Naive B cell (primary cell): Measurements from ENCODE around the gene WBP1L. TPM values are rescaled to one million over a fixed set of nuclear protein-coding genes. Genes with fewer than 3 reads are reported as not detected.
"Not testable (repeated sequence)": the region's sequence is repeated elsewhere in the genome, so short reads cannot be mapped to it uniquely, and the experiment has no call there.

Experiments used
- ATAC-seq, 2 donors: fragments of 150-1000 bp; cut with Tn5 transposase; 2 replicates each; pipeline ENCODE4 v1.10.0; 2021; ENCODE audit warnings: low read depth in 2 of 2, mild to moderate bottlenecking in 2 of 2, moderate library complexity in 2 of 2
- DNase-seq: peaks from one replicate; pipeline ENCODE4 v3.0.0; 2022
- H3K27ac Mint-ChIP-seq, 6 donors: one replicate each; pipeline ENCODE4 v1.8.0; 2020 to 2022; ENCODE audit warnings: mild to moderate bottlenecking in 6 of 6, mixed read lengths in 6 of 6, moderate library complexity in 5 of 6, inconsistent platforms in 2 of 6
- H3K27me3 Mint-ChIP-seq, 3 donors: one replicate each; pipeline ENCODE4 v1.8.0; 2021 to 2022; ENCODE audit warnings: mixed read lengths in 3 of 3, mild to moderate bottlenecking in 1 of 3
- H3K36me3 Mint-ChIP-seq, 2 donors: one replicate each; pipeline ENCODE4 v1.8.0; 2020 to 2022; ENCODE audit warnings: mixed read lengths in 2 of 2, inconsistent platforms in 1 of 2, mild to moderate bottlenecking in 1 of 2
- H3K4me1 Mint-ChIP-seq, 3 donors: one replicate each; pipeline ENCODE4 v1.8.0; 2020 to 2022; ENCODE audit warnings: mixed read lengths in 3 of 3, inconsistent platforms in 1 of 3, mild to moderate bottlenecking in 1 of 3, moderate library complexity in 1 of 3
- H3K4me3 Mint-ChIP-seq, 8 donors: one replicate each; pipeline ENCODE4 v1.8.0; 2020 to 2022; ENCODE audit warnings: mild to moderate bottlenecking in 8 of 8, mixed read lengths in 8 of 8, moderate library complexity in 8 of 8, inconsistent platforms in 2 of 8
- H3K9me3 Mint-ChIP-seq, 7 donors: one replicate each; pipeline ENCODE4 v1.8.0; 2020 to 2022; ENCODE audit warnings: mixed read lengths in 7 of 7, mild to moderate bottlenecking in 5 of 7, inconsistent platforms in 2 of 7, moderate library complexity in 1 of 7
- polyA plus RNA-seq, 6 donors: library from polyadenylated mRNA; unstranded; fragments of 300-500 nt; fragmentation: Illumina TruSeq; gene quantifications; one replicate each; pipeline ENCODE4 v1.2.3, GENCODE V29; 2021; ENCODE audit warnings: low read depth in 6 of 6

The WBP1L gene
- polyA plus RNA-seq, 6 donors from 2014 or later = 26.0 to 34.2 (median 29.7) TPM

DNA sequence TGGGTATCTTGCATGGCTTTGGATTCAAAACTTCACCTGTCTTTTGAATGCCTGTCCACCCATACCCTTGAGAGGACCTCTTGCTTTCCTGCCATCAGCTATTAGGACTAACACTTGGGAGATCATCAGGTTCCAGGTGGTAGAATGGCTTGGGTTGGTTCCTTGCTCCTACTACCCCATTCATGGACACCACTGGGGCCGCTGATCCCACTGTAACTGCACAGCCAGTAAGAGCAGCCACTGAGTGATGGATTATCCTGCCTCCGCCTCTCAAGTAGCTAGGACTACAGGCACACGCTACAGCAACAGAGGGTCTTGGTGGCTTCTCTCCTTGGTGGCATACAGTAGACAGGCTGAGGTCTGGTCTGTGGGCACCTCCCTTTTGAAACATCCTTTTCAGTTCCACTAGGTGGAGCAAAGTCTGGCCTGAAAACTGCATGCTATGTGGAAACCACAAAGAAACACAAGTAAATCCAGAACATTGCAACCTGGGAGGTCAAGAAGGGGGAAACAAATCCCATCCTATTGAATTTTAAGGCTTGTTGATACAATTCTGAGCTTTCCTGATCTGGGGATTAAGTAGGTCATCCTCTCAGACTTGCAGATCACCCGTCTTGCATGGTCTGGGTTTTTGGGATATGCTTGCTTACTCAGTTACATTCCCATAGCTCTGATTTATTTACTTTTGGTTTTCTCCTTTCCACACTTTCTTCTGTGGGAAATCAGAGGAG lies 9.4 kb downstream of the WBP1L start:
- H3K27ac Mint-ChIP-seq = peak overlapping the region in 5 of 6 donors; percentile 33 to 79 (median 39)
- H3K4me3 Mint-ChIP-seq = peak overlapping the region in 1 of 8 donors; percentile 12
- ATAC-seq = peak; percentile 34 to 67

DNA sequence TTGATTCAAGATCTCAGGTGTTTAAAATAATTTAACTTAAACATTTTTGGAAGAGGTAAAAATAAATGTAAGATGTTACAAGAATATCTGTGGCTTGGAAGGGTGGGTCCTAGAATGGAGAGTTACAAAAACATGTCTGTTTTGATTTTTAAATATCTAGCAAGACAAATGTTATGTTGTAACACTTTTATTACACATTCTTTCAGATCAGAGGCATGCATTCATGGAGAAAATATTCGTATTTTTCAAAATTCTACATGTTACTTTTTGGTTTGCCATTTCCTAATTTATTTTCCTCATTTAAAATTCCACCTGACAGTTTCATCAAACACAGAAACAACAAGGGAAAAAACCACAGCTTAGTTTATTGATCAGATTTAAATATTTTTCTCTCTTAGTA lies 10.0 kb downstream of the WBP1L start:
- no peak for ATAC-seq
- DNase-seq = no peak
- Mint-ChIP-seq H3K9me3 (peaks cover 0 to 3% (median 0%) of the 10 kb centered on the region in 7 donors), H3K27ac (peak overlapping the region in 2 of 6 donors; percentile 33 to 36), H3K4me3 (no peak overlapping the region), H3K27me3 (no peaks in the 10 kb centered on the region), H3K36me3 (peaks cover 8 to 9% of the 10 kb centered on the region in 2 donors), H3K4me1 (peaks cover 31 to 66% (median 58%) of the 10 kb centered on the region in 3 donors)

More for the DNA sequence above, 9.4 kb downstream of the WBP1L start:
- Mint-ChIP-seq H3K9me3 (peaks cover 0 to 3% (median 0%) of the 10 kb centered on the region in 7 donors), H3K4me1 (peaks cover 31 to 66% (median 57%) of the 10 kb centered on the region in 3 donors), H3K36me3 (peaks cover 5 to 14% of the 10 kb centered on the region in 2 donors), H3K27me3 (no peaks in the 10 kb centered on the region)
- DNase-seq = no peak

DNA sequence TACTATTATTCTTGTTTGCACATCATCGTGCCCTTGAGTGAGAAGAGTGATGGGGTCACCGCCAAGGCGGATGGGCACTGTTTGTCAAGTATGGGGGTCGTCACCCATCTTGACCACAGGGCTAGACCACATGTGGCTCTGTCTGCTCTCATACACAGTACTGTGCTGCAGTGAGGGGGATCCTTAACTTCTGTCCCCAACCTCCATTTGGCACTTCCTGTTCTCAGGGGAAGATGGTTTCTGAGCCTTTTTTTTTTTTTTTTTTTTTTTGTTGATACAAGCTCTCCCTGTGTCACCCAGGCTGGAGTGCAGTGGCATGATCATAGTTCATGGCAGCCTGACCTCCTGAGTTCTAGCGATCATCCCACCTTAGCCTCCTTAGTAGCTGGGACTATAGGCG lies 13.6 kb downstream of the WBP1L start:
- DNase-seq (no peak), ATAC-seq (no peak)
- peaks cover 5 to 16% of the 10 kb centered on the region in 2 donors for H3K36me3 Mint-ChIP-seq
- H3K4me1 Mint-ChIP-seq = peaks cover 21 to 53% (median 50%) of the 10 kb centered on the region in 3 donors
- no peaks in the 10 kb centered on the region for H3K27me3 Mint-ChIP-seq
- peak overlapping the region in 2 of 6 donors; percentile 16 to 37 for H3K27ac Mint-ChIP-seq
- no peak overlapping the region for H3K4me3 Mint-ChIP-seq
- peaks cover 0 to 3% (median 0%) of the 10 kb centered on the region in 7 donors for H3K9me3 Mint-ChIP-seq

DNA sequence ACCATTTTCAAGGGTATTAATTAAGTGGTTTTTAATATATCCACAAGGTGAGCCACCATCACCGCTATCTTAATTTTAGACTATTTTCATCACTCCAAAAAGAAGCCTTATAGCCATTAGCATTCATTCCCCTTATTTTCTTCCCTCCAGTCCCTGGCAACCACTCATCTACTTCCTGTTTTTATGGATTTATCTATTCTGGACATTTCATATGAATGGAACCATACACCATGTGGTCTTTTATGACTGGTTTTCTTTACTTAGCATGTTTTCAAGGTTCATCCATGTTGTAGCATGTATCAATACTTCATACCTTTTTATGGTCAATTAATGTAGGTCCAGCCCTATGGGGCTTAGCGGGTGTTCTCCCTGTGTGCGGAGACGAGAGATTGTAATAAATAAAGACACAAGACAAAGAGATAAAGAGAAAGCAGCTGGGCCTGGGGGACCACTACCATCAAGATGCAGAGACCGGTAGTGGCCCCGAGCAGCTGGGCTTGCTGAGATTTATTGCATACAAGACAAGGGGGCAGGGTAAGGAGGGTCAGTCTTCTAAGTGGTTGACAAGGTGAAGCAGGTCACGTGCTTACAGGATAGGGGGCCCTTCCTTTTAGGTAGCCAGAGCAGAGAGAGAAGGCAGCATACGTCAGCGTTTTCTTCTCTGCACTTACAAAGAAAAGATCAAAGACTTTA lies 14.6 kb downstream of the WBP1L start:
- Mint-ChIP-seq H3K9me3 (peaks cover 0 to 3% (median 0%) of the 10 kb centered on the region in 7 donors), H3K4me3 (peak overlapping the region in 1 of 8 donors; percentile 48), H3K36me3 (peaks cover 5 to 16% of the 10 kb centered on the region in 2 donors), H3K27ac (peak overlapping the region in 3 of 6 donors; percentile 5 to 86 (median 80)), H3K4me1 (peaks cover 16 to 46% (median 44%) of the 10 kb centered on the region in 3 donors), H3K27me3 (no peaks in the 10 kb centered on the region)
- ATAC-seq = no peak
- no peak for DNase-seq

DNA sequence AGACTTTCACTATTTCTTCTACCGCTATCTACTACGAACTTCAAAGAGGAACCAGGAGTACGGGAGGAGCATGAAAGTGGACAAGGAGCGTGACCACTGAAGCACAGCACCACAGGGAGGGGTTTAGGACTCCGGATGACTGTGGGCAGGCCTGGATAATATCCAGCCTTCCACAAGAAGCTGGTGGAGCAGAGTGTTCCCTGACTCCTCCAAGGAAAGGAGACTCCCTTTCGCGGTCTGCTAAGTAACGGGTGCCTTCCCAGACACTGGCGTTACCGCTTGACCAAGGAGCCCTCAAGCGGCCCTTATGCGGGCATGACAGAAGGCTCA lies 15.2 kb downstream of the WBP1L start:
- Mint-ChIP-seq H3K27ac (peak overlapping the region in 2 of 6 donors; percentile 5 to 80), H3K4me1 (peaks cover 14 to 42% (median 40%) of the 10 kb centered on the region in 3 donors), H3K36me3 (peaks cover 5 to 16% of the 10 kb centered on the region in 2 donors)
- not testable (repeated sequence) for H3K27me3 Mint-ChIP-seq, DNase-seq, ATAC-seq, H3K4me3 Mint-ChIP-seq, H3K9me3 Mint-ChIP-seq

DNA sequence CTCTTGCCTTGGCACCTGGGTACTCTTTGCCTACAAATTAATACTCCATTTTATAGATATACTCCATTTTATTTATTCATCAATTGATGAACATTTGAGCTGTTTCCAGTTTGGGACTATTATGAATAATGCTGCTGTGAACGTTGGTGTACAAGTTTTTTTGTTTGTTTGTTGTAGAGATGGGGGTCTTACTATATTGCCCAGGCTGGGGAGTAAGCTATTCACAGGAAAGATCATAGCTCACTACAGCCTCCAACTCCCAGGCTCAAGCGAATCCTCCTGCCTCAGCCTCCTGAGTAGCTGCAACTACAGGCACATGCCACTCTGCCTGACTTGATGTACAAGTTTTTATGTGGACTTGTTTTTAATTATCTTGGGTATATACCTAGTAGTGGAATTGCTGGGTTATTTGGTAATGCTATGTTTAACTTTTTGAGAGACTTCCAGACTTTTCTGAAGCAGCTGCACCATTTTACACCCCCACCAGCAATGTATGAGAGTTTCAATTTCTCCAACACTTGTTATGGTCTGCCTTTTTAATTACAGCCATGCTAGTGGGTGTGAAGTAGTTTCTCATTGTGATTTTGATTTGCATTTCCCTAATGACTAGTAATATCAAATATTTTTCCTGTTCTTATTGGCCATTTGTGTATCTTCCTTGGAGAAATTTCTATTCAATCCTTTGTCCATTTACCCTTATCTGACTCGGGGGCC lies 15.9 kb downstream of the WBP1L start:
- peaks cover 5 to 16% of the 10 kb centered on the region in 2 donors for H3K36me3 Mint-ChIP-seq
- ATAC-seq = no peak

DNA sequence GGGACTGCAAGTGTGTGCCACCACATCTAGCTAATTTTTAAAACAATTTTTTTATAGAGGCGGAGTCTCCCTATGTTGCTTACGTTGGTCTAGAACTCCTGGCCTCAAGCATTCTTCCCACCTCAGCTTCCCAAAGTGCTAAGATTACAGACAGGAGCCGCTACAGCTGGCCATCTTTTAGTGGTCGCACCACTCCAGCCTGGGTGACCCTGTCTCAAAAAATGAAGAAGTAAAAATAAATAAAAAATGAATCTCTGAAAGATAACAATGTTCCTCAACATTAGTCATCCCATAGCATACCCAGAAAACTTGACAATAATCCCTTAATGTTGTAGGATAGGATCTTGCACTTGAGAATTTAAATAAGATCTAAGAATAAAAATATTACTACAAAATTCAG lies 18.2 kb downstream of the WBP1L start:
- ATAC-seq (no peak), DNase-seq (no peak)
- Mint-ChIP-seq H3K27ac (no peak overlapping the region), H3K4me3 (peak overlapping the region in 1 of 8 donors; percentile 8), H3K9me3 (peaks cover 0 to 3% (median 0%) of the 10 kb centered on the region in 7 donors), H3K4me1 (peaks cover 22 to 42% (median 39%) of the 10 kb centered on the region in 3 donors), H3K27me3 (no peaks in the 10 kb centered on the region), H3K36me3 (peaks cover 5 to 16% of the 10 kb centered on the region in 2 donors)

More for the DNA sequence above, 15.9 kb downstream of the WBP1L start:
- DNase-seq = no peak
- Mint-ChIP-seq H3K4me1 (peaks cover 14 to 43% (median 40%) of the 10 kb centered on the region in 3 donors), H3K9me3 (peaks cover 0 to 3% (median 0%) of the 10 kb centered on the region in 7 donors), H3K27ac (peak overlapping the region in 1 of 6 donors; percentile 23), H3K4me3 (no peak overlapping the region), H3K27me3 (no peaks in the 10 kb centered on the region)

DNA sequence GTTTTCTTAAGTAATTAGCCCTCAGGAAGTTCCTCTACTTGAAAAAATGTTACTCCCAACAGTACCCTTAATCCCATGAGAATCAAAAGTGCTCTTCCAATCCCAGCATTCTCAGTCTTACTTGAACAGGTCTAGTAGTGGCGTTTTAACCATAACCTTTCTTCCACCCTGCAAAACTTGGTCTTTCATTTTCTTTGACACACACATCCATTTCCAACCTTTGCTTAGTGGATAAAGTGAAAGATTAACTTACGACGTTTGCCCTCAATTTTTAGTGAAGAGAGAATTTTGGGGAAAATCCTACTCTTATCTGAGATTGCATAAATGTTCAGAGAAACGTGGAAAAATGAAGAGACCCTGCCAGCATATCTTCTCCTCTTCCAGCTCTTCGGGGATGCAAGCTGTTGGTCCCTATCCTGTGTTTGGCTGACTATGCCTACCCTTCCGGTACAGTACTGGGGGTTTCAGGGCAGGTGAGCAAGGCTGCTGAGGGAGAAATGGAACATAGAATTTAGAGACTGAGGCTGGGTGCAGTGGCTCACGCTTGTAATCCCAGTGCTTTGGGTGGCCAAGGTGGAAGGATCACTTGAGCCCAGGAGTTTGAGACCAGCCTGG lies 18.8 kb downstream of the WBP1L start:
- Mint-ChIP-seq H3K4me1 (peaks cover 25 to 42% (median 39%) of the 10 kb centered on the region in 3 donors), H3K27me3 (no peaks in the 10 kb centered on the region), H3K9me3 (peaks cover 0 to 3% (median 0%) of the 10 kb centered on the region in 7 donors), H3K27ac (peak overlapping the region in 2 of 6 donors; percentile 3 to 28), H3K4me3 (no peak overlapping the region), H3K36me3 (peaks cover 5 to 16% of the 10 kb centered on the region in 2 donors)
- DNase-seq (no peak), ATAC-seq (no peak)

DNA sequence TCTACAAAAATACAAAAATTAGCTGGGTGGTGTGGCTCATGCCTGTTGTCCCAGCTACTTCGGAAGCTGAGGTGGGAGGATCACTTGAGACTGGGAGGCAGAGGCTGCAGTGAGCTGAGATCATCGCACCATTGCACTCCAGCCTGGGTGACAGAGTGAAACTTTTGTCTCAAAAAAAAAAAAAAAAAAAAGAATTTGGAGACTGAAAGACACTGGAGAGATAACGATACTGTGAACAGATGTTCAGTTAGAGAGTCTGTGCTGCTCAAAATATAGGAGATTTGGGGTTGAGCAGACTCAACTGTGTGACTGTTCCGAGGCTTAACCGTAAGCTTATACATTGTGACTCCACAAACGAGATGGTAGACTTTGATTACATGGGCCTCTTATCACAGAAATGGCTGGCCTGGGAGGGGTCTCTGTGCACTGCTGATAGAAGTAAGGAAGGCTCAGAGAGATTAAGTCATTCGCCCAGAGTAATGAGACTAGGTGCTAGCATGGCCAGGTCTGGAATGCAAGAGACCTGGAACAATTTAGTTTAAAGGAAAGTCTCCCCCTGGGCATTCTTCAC lies 19.4 kb downstream of the WBP1L start:
- ATAC-seq (no peak), DNase-seq (no peak)
- Mint-ChIP-seq H3K27me3 (no peaks in the 10 kb centered on the region), H3K9me3 (peaks cover 0 to 3% (median 0%) of the 10 kb centered on the region in 7 donors), H3K4me3 (no peak overlapping the region), H3K4me1 (peaks cover 29 to 41% (median 34%) of the 10 kb centered on the region in 3 donors), H3K27ac (peak overlapping the region in 3 of 6 donors; percentile 3 to 72 (median 28)), H3K36me3 (peaks cover 5 to 15% of the 10 kb centered on the region in 2 donors)

DNA sequence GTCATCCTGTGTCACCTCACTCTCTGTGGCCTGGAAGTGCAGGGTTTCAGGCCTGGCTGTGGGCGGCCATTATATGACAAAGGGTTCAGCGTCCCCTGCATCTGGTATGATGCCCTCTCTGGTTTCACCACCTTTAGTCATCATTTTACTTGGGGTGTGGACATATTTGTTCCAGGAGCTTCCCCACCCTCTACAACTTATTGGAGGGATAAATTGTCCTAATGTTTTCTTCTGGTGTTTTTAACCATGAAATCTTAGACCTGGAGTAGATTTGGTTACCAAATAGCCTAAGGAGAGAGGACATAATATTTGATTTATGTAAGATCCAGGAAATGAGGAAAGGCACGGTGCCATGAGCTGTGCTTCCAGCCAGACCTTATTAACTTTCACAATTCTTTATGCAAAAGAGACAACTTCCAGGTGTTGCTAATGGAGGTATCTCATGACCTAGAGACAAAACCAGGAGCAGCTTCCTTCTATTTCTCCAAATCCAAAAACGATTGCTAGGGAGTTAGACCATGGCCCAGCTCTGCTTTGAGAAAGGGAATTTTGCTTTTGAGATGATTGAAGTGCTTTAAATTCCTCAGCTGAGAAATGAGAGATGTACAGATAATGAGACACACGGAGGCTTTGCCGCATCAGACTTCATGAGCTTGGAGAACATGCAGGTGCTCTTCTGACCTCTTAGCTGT lies 20.9 kb downstream of the WBP1L start:
- no peak overlapping the region for H3K4me3 Mint-ChIP-seq
- H3K9me3 Mint-ChIP-seq = peaks cover 0 to 2% (median 0%) of the 10 kb centered on the region in 7 donors
- H3K36me3 Mint-ChIP-seq = peaks cover 2 to 6% of the 10 kb centered on the region in 2 donors
- DNase-seq (no peak), ATAC-seq (no peak)
- no peak overlapping the region for H3K27ac Mint-ChIP-seq
- no peaks in the 10 kb centered on the region for H3K27me3 Mint-ChIP-seq
- peaks cover 26 to 39% (median 32%) of the 10 kb centered on the region in 3 donors for H3K4me1 Mint-ChIP-seq

DNA sequence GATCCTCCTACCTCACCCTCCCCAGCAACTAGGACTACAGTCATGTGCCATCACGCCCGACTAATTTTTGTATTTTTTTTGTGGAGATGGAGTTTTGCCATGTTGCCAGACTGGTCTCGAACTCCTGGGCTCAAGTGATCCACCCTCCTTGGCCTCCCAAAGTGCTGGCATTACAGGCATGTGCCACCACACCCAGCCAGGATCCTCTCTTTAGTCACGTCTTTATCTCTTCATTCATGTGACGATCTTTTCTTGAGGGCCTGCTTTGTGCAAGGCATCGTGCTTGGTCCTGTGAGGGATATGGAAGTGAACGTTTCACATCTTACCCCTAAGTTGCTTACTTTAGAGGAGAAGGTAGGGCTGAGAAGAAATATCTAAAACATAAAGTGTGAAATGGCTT lies 21.6 kb downstream of the WBP1L start:
- H3K4me3 Mint-ChIP-seq = no peak overlapping the region
- no peaks in the 10 kb centered on the region for H3K36me3 Mint-ChIP-seq
- ATAC-seq = no peak
- peaks cover 26 to 40% (median 34%) of the 10 kb centered on the region in 3 donors for H3K4me1 Mint-ChIP-seq
- DNase-seq = no peak
- H3K27ac Mint-ChIP-seq = peak overlapping the region in 1 of 6 donors; percentile 16
- H3K9me3 Mint-ChIP-seq = no peaks in the 10 kb centered on the region
- no peaks in the 10 kb centered on the region for H3K27me3 Mint-ChIP-seq
